Adrenal gland (tissue), 12 donors: ENCODE results near the gene ARL6IP4. TPM values are rescaled to one million over a fixed set of nuclear protein-coding genes. Genes with fewer than 3 reads are reported as not detected.

Source experiments
- DNase-seq, 7 donors: peaks; one replicate each; pipeline ENCODE4 v3.0.0-alpha.2; 2019 to 2020
- H3K27ac ChIP-seq, 5 donors: fragments of 200-600 bp; sonication (generic) in 4 of 5; 1 replicate in 3 of 5; 2 replicates in 2 of 5; pipeline versions ENCODE4 v1.5.1 to v1.8.0; 2016 to 2020; ENCODE audit warnings: mild to moderate bottlenecking in 1 of 5
- H3K27me3 ChIP-seq: fragments of 200-600 bp; 2 replicates; pipeline ENCODE4 v1.8.0; 2021
- H3K36me3 ChIP-seq, 2 donors: fragments of 200-600 bp; replicated peaks in 1 of 2; 1 replicate in 1 of 2; 2 replicates in 1 of 2; pipeline versions ENCODE4 v1.5.1 to v1.8.0; 2018 to 2022
- H3K4me1 ChIP-seq, 2 donors: fragments of 200-600 bp; replicated peaks in 1 of 2; 1 replicate in 1 of 2; 2 replicates in 1 of 2; pipeline versions ENCODE4 v1.5.1 to v1.8.0; 2018 to 2021
- H3K4me3 ChIP-seq, 4 donors: fragments of 200-600 bp; sonication (generic) in 3 of 4; one replicate each; pipeline ENCODE4 v1.5.1; 2016 to 2018
- H3K9me3 ChIP-seq, 3 donors: fragments of 200-600 bp; sonication (generic) in 1 of 3; replicated peaks in 1 of 3; 1 replicate in 2 of 3; 2 replicates in 1 of 3; pipeline versions ENCODE4 v1.5.1 to v1.8.0; 2016 to 2021
- CTCF ChIP-seq, 6 experiments: fragments of 450-650 bp in 4 of 6; fragments of 200-600 bp in 2 of 6; sonication (generic) in 1 of 6; IDR thresholded peaks; 1 replicate in 5 of 6; 2 replicates in 1 of 6; pipeline versions ENCODE4 v1.5.1 to v1.8.0; 2016 to 2021; ENCODE audit warnings: antibody characterized with exemption in 6 of 6, mild to moderate bottlenecking in 2 of 6, moderate library complexity in 1 of 6
- POLR2A ChIP-seq, 2 donors: fragments of 450-650 bp; IDR thresholded peaks; one replicate each; pipeline ENCODE4 v1.6.1; 2017; ENCODE audit warnings: antibody characterized with exemption in 2 of 2, mild to moderate bottlenecking in 2 of 2, moderate library complexity in 1 of 2
- WGBS, 4 donors: extraction: QIAGEN DNeasy Blood & Tissue Kit in 2 of 4; methylation state at CpG; one replicate each; pipeline versions ENCODE4 v1.1.5 to v1.1.7; 2013 to 2017; 5-methylcytosine and 5-hydroxymethylcytosine counted together
- intact Hi-C, 2 donors: fragments of 100-400 bp; cut with DNase I; formaldehyde crosslinking; loops; one replicate each; pipeline versions ENCODE4 v1.14.1 to v1.15.0; 2022 to 2023
- polyA plus RNA-seq, 3 donors: library from polyadenylated mRNA; stranded (reverse); fragments of 200-250 nt in 2 of 3; fragments of 350-450 nt in 1 of 3; fragmentation: Illumina TruSeq in 1 of 3; extraction: RNeasy Lipid Tissue Mini Kit (QIAGEN cat#74804) in 1 of 3; gene quantifications; one replicate each; pipeline ENCODE4 v1.2.3, GENCODE V29; 2013 to 2014
- total RNA-seq, 9 donors: library from RNA; depleted of rRNA in 4 of 9; stranded (reverse); fragments of >200 nt in 4 of 9; fragments of 120-200 nt in 1 of 9; fragmentation: NEBNext Ultra II Directional in 1 of 9; extraction: Animal tissue kit (Norgen Biotek cat#: 25700) in 1 of 9; gene quantifications; one replicate each; pipeline versions ENCODE4 v1.1.0 to v1.2.4, GENCODE V29; 2013 to 2023
- donor health status: healthy with polysubstance abuse.
- donor health status: Bipolar disorder and iron deficiency.
- donor health status: DM: yes; HTN: yes; CAD: no.
- donor health status: DM: no; HTN: no; CAD: no.
- donor health status: DM: no; HTN: no; CAD: no.
- donor health status: DM: yes; HTN: yes; CAD: no.

ARL6IP4 gene
- total and polyA plus RNA-seq, 12 donors, result 192 to 709 (median 296) TPM

GRCh38 chr12:123017753-123018152 is 37.3 kb downstream of the ARL6IP4 start:
- H3K4me1 ChIP-seq, result peaks cover 0 to 4% of the 10 kb centered on the region in 2 donors
- H3K27me3 ChIP-seq, result no peaks in the 10 kb centered on the region
- no peaks in the 10 kb centered on the region for H3K9me3 ChIP-seq
- DNase-seq, result no peak
- no peak overlapping the region for H3K27ac ChIP-seq
- intact Hi-C loops, result no loop called here
- H3K36me3 ChIP-seq, result no peaks in the 10 kb centered on the region
- no peak for TF ChIP-seq POLR2A (IDR thresholded peaks at IDR 0.05)
- TF ChIP-seq CTCF (IDR thresholded peaks at IDR 0.05), result no peak
- WGBS, 4 donors, result 88 to 100% (median 97%) methylated on average over 1 of the region's 1 CpG
- H3K4me3 ChIP-seq, result no peak overlapping the region

GRCh38 chr12:123019841-123020138 is 39.3 kb downstream of the ARL6IP4 start:
- Histone ChIP-seq H3K36me3 (no peaks in the 10 kb centered on the region), H3K9me3 (no peaks in the 10 kb centered on the region), H3K27ac (no peak overlapping the region), H3K27me3 (no peaks in the 10 kb centered on the region), H3K4me1 (no peaks in the 10 kb centered on the region), H3K4me3 (no peak overlapping the region)
- intact Hi-C loops, result no loop called here
- WGBS, 4 donors, result 76 to 92% (median 87%) methylated on average over 2 of the region's 2 CpGs
- no peak for DNase-seq
- TF ChIP-seq CTCF (IDR thresholded peaks at IDR 0.05), result no peak
- TF ChIP-seq POLR2A (IDR thresholded peaks at IDR 0.05), result no peak

GRCh38 chr12:123021688-123022604 is 41.5 kb downstream of the ARL6IP4 start:
- 87 to 94% (median 92%) methylated on average over 17 to 18 of the region's 18 CpGs for WGBS, 4 donors
- DNase-seq, result no peak
- Histone ChIP-seq H3K4me1 (no peaks in the 10 kb centered on the region), H3K27me3 (no peaks in the 10 kb centered on the region), H3K9me3 (no peaks in the 10 kb centered on the region), H3K27ac (no peak overlapping the region), H3K36me3 (no peaks in the 10 kb centered on the region), H3K4me3 (no peak overlapping the region)
- TF ChIP-seq POLR2A (IDR thresholded peaks at IDR 0.05) (no peak), CTCF (IDR thresholded peaks at IDR 0.05) (no peak)
- intact Hi-C loops, result no loop called here

GRCh38 chr12:123022846-123023245 is 42.4 kb downstream of the ARL6IP4 start:
- no peak overlapping the region for H3K27ac ChIP-seq
- intact Hi-C loops, result no loop called here
- no peaks in the 10 kb centered on the region for H3K4me1 ChIP-seq
- no peaks in the 10 kb centered on the region for H3K9me3 ChIP-seq
- no peak overlapping the region for H3K4me3 ChIP-seq
- peaks cover 0 to 3% of the 10 kb centered on the region in 2 donors for H3K36me3 ChIP-seq
- H3K27me3 ChIP-seq, result no peaks in the 10 kb centered on the region
- WGBS, 4 donors, result 74 to 93% (median 85%) methylated on average over 3 to 5 of the region's 5 CpGs
- no peak for TF ChIP-seq CTCF (IDR thresholded peaks at IDR 0.05)
- TF ChIP-seq POLR2A (IDR thresholded peaks at IDR 0.05), result no peak
- DNase-seq, result no peak
